A673 (cell line): Measurements from ENCODE around the gene MAP7. TPM values are rescaled to one million over a fixed set of nuclear protein-coding genes. Genes with fewer than 3 reads are reported as not detected.
"Not testable (repeated sequence)": the region's sequence is repeated elsewhere in the genome, so short reads cannot be mapped to it uniquely, and the experiment has no call there.

Experiments used
- BruUV-seq: library from RNA; stranded (reverse); fragments of 400-500 nt; replicated peaks from 2 replicates; lab custom pipeline; 2021; lab: Mats Ljungman, UMichigan
- CTCF ChIA-PET: fragments of 300-600 bp; sonication (Branson Sonifier 250); formaldehyde crosslinking; loops from one replicate; lab custom pipeline; 2022; ENCODE audit warnings: antibody characterized with exemption; lab: Charles Lee
- POLR2A ChIA-PET: fragments of 300-600 bp; sonication (Branson Sonifier 250); formaldehyde crosslinking; loops from one replicate; lab custom pipeline; 2022; ENCODE audit warnings: antibody characterized with exemption; ENCODE audit not compliant: low non-redundant PET; lab: Charles Lee
- DNase-seq: peaks from one replicate; pipeline ENCODE4 v3.0.0-alpha.2; 2015; ENCODE audit warnings: low spot score
- H3K27ac ChIP-seq: fragments of 200-600 bp; sonication (generic); 2 replicates; pipeline ENCODE4 v1.5.1; 2016; ENCODE audit warnings: mixed run types, low read depth, mild to moderate bottlenecking, mixed read lengths, antibody characterized with exemption, low read length; ENCODE audit not compliant: poor library complexity, severe bottlenecking
- H3K27me3 ChIP-seq: fragments of 200-600 bp; sonication (generic); replicated peaks from 2 replicates; pipeline ENCODE4 v1.6.1; 2017; ENCODE audit warnings: mixed run types, low read depth, mild to moderate bottlenecking, mixed read lengths, antibody characterized with exemption, low read length; ENCODE audit not compliant: insufficient read depth, poor library complexity
- H3K36me3 ChIP-seq: fragments of 200-600 bp; sonication (generic); 2 replicates; pipeline ENCODE4 v1.6.1; 2016; ENCODE audit warnings: mixed run types, mild to moderate bottlenecking, mixed read lengths, antibody characterized with exemption, low read length; ENCODE audit not compliant: insufficient read depth, poor library complexity, severe bottlenecking
- H3K4me1 ChIP-seq: fragments of 200-600 bp; sonication (generic); 2 replicates; pipeline ENCODE4 v1.6.1; 2017; ENCODE audit warnings: mixed run types, mild to moderate bottlenecking, mixed read lengths, antibody characterized with exemption, low read length; ENCODE audit not compliant: insufficient read depth, poor library complexity, severe bottlenecking
- H3K4me3 ChIP-seq: fragments of 200-600 bp; sonication (generic); 2 replicates; pipeline ENCODE4 v1.5.1; 2016; ENCODE audit warnings: low read depth, mixed run types, mild to moderate bottlenecking, mixed read lengths, low read length; ENCODE audit not compliant: poor library complexity, severe bottlenecking
- H3K9me3 ChIP-seq: fragments of 200-600 bp; sonication (generic); 2 replicates; pipeline ENCODE4 v1.6.1; 2016; ENCODE audit warnings: mixed run types, low read depth, mild to moderate bottlenecking, mixed read lengths, antibody characterized with exemption, low read length; ENCODE audit not compliant: poor library complexity, severe bottlenecking
- EZH2 ChIP-seq: fragments of 200-600 bp; sonication (generic); IDR thresholded peaks from 2 replicates; pipeline ENCODE4 v1.6.1; 2017; ENCODE audit warnings: borderline replicate concordance, low read depth, mild to moderate bottlenecking, mixed read lengths, antibody characterized with exemption, low read length; ENCODE audit not compliant: poor library complexity, severe bottlenecking
- intact Hi-C: fragments of 100-400 bp; cut with micrococcal nuclease; formaldehyde crosslinking; loops from one replicate; pipeline ENCODE4 v1.10.0; 2022; ENCODE audit not compliant: unreplicated experiment
- total RNA-seq: library from RNA; stranded (reverse); gene quantifications from 2 replicates; pipeline ENCODE4 v1.2.3, GENCODE V29; 2021
- TF ChIP-seq, protein P1 (sequence below): fragments of 300-800, 200-600 bp; sonication (generic); conservative IDR thresholded peaks from 2 replicates; pipeline ENCODE4 v1.5.1; 2017; ENCODE audit warnings: low read depth, mild to moderate bottlenecking, antibody characterized with exemption, low read length, moderate library complexity, mixed read lengths

Gene MAP7
- total RNA-seq, 1 experiment from 2014 or later = 0.09 TPM

DNA sequence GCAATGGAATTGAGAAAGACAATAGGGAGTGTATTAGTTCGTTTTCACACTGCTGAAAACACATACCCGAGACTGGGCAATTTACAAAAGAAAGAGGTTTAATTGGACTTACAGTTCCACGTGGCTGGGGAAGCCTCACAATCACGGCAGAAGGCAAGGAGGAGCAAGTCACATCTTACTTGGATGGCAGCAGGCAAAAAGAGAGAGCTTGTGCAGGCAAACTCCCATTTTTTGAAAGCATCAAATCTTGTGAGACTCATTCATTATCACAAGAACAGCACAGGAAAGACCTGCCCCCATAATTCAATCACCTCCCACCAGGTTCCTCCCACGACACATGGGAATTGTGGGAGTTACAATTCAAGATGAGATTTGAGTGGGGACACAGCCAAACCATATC lies 34.1 kb upstream of the MAP7 start:
- H3K9me3 ChIP-seq, BruUV-seq, H3K27ac ChIP-seq, H3K4me1 ChIP-seq, H3K27me3 ChIP-seq, CTCF ChIA-PET, POLR2A ChIA-PET, H3K36me3 ChIP-seq, DNase-seq, H3K4me3 ChIP-seq: not testable (repeated sequence)
- intact Hi-C loops = loop anchor here (10.0 kb wide), 1 partner anchor 341 kb away; the partner anchor contains the start of gene SLC35D3

DNA sequence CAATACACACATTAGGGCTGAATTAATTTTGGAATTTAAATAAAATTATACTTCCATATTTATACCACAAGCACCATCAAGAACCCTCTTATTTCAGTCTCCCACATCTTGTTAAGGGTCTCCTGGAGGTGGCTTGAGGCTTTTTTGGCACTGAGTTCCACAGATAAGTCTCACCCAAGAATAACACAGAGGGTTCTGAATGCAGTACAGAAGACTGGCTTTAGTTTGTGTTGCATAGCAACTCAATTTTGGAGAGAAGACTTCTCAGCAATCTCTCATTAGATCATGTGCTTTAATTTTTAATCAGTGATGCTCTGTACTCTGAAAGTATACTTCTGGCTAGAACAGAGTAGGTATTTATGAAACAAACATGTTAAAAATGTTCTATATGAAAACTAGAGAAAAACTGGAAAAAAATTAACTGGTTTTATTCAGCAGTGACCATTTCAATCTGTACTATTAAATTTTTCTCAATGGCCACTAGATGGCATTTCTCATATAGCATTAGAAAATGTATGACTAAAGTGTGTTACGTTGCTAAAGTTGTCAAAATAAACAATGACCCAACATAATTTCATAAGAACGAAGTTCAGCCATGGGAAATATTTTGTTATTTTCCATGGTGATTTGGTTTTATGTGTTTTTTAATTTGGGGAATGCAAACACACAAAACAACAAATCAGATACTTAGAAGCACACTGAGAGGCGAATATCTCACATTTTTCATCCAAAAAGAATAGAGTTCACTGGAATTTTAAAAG lies 32.7 kb upstream of the MAP7 start:
- no peak for TF ChIP-seq EZH2
- TF ChIP-seq, protein P1, sequence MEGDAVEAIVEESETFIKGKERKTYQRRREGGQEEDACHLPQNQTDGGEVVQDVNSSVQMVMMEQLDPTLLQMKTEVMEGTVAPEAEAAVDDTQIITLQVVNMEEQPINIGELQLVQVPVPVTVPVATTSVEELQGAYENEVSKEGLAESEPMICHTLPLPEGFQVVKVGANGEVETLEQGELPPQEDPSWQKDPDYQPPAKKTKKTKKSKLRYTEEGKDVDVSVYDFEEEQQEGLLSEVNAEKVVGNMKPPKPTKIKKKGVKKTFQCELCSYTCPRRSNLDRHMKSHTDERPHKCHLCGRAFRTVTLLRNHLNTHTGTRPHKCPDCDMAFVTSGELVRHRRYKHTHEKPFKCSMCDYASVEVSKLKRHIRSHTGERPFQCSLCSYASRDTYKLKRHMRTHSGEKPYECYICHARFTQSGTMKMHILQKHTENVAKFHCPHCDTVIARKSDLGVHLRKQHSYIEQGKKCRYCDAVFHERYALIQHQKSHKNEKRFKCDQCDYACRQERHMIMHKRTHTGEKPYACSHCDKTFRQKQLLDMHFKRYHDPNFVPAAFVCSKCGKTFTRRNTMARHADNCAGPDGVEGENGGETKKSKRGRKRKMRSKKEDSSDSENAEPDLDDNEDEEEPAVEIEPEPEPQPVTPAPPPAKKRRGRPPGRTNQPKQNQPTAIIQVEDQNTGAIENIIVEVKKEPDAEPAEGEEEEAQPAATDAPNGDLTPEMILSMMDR = peak; percentile 70
- no TSS peak for BruUV-seq
- DNase-seq = peak; percentile 65
- intact Hi-C loops = loop anchor here (2.0 to 10.0 kb wide), 2 partner anchors 210 to 342 kb away; partner anchors contain the start of genes MAP3K5 and SLC35D3
- Histone ChIP-seq H3K4me1 (no peaks in the 10 kb centered on the region), H3K4me3 (no peak overlapping the region), H3K36me3 (no peaks in the 10 kb centered on the region), H3K27ac (no peak overlapping the region), H3K27me3 (no peaks in the 10 kb centered on the region), H3K9me3 (no peaks in the 10 kb centered on the region)
- ChIA-PET CTCF (no interaction called here), POLR2A (no interaction called here)

DNA sequence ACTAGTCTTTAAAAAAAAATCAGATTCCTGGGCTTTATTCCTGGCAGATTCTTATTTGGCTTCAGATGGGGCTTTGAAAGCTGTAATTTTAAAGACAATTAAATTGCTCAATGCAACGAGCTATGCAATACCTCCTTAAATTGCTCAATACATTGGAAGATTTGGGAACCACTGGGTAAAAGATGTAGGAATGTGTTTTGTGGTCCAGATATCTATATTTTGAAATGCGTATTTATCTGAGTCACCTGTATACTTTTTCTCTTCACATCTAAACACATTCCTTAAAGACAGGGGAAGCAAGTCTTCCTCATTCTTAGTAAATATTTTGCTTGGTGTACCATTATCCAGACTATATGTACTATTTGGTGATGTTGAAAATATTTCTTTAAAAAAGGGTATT lies 29.6 kb upstream of the MAP7 start:
- CTCF ChIA-PET = no interaction called here
- no peak overlapping the region for H3K4me3 ChIP-seq
- H3K9me3 ChIP-seq = no peaks in the 10 kb centered on the region
- no peaks in the 10 kb centered on the region for H3K36me3 ChIP-seq
- TF ChIP-seq, protein P1 = no peak
- TF ChIP-seq EZH2 = no peak
- intact Hi-C loops = loop anchor here (10.0 kb wide), 1 partner anchor 345 kb away; the partner anchor contains the start of gene SLC35D3
- POLR2A ChIA-PET = no interaction called here
- no peak overlapping the region for H3K27ac ChIP-seq
- no peaks in the 10 kb centered on the region for H3K4me1 ChIP-seq
- H3K27me3 ChIP-seq = no peaks in the 10 kb centered on the region
- no TSS peak for BruUV-seq
- no peak for DNase-seq
